Measurements from ENCODE around the gene C18orf54. TPM values are rescaled to one million over a fixed set of nuclear protein-coding genes. Genes with fewer than 3 reads are reported as not detected.

Gene C18orf54
- total RNA-seq, 4 donors from 2014 or later: 2.9 to 17.1 (median 3.9) TPM

- intact Hi-C loops (cut with DNase I; ENCODE audit: low total_unique reads): no loop called here
Observed at GRCh38 chr18:54387631-54388030, 29.9 kb downstream of the C18orf54 start.

GRCh38 chr18:54388203-54389142 lies 30.8 kb downstream of the C18orf54 start:
- TF ChIP-seq CTCF (IDR thresholded peaks at IDR 0.05) (no peak), POLR2A (IDR thresholded peaks at IDR 0.05) (no peak)
- intact Hi-C loops (cut with DNase I; ENCODE audit: low total_unique reads): no loop called here
- no peak overlapping the region for H3K4me3 ChIP-seq
- no peaks in the 10 kb centered on the region for H3K4me1 ChIP-seq
- no peaks in the 10 kb centered on the region for H3K9me3 ChIP-seq
- no peaks in the 10 kb centered on the region for H3K36me3 ChIP-seq
- peaks cover 0 to 3% of the 10 kb centered on the region in 2 donors for H3K27me3 ChIP-seq
- no peak overlapping the region for H3K27ac ChIP-seq
- no peak for DNase-seq

More at GRCh38 chr18:54387631-54388030, 29.9 kb downstream of the C18orf54 start:
- no peak for DNase-seq
- Histone ChIP-seq H3K27ac (no peak overlapping the region), H3K4me3 (no peak overlapping the region), H3K27me3 (peaks cover 0 to 3% of the 10 kb centered on the region in 2 donors), H3K9me3 (no peaks in the 10 kb centered on the region), H3K36me3 (no peaks in the 10 kb centered on the region), H3K4me1 (no peaks in the 10 kb centered on the region)
- no peak for TF ChIP-seq POLR2A (IDR thresholded peaks at IDR 0.05)
- TF ChIP-seq CTCF (IDR thresholded peaks at IDR 0.05): no peak

DNA sequence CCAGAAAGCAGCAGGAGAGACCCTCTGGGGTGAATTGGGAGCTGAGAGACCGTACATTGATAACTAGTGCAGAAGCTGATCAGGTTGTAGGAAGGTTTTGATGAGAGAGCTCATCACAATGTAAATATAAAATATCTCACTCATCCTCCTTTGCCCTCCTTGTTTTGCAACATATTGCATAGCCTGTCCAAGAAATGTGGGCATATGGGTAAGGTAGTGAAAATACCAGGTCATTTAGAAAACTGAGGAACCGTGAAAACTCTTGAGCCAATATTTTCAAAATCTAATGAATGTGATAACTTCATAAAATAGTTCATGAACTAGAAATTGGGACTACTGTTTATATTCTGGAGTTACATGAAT lies 31.4 kb downstream of the C18orf54 start:
- H3K27ac ChIP-seq: no peak overlapping the region
- intact Hi-C loops (cut with DNase I; ENCODE audit: low total_unique reads): no loop called here
- H3K9me3 ChIP-seq: no peaks in the 10 kb centered on the region
- peaks cover 0 to 3% of the 10 kb centered on the region in 2 donors for H3K27me3 ChIP-seq
- DNase-seq: no peak
- TF ChIP-seq CTCF (IDR thresholded peaks at IDR 0.05) (no peak), POLR2A (IDR thresholded peaks at IDR 0.05) (no peak)
- H3K4me3 ChIP-seq: no peak overlapping the region
- H3K36me3 ChIP-seq: no peaks in the 10 kb centered on the region
- no peaks in the 10 kb centered on the region for H3K4me1 ChIP-seq

GRCh38 chr18:54390838-54391237 lies 33.1 kb downstream of the C18orf54 start:
- Histone ChIP-seq H3K27me3 (peaks cover 0 to 3% of the 10 kb centered on the region in 2 donors), H3K4me3 (no peak overlapping the region), H3K27ac (no peak overlapping the region), H3K4me1 (no peaks in the 10 kb centered on the region), H3K36me3 (no peaks in the 10 kb centered on the region), H3K9me3 (no peaks in the 10 kb centered on the region)
- TF ChIP-seq CTCF (IDR thresholded peaks at IDR 0.05) (no peak), POLR2A (IDR thresholded peaks at IDR 0.05) (no peak)
- intact Hi-C loops (cut with DNase I; ENCODE audit: low total_unique reads): no loop called here
- no peak for DNase-seq

DNA sequence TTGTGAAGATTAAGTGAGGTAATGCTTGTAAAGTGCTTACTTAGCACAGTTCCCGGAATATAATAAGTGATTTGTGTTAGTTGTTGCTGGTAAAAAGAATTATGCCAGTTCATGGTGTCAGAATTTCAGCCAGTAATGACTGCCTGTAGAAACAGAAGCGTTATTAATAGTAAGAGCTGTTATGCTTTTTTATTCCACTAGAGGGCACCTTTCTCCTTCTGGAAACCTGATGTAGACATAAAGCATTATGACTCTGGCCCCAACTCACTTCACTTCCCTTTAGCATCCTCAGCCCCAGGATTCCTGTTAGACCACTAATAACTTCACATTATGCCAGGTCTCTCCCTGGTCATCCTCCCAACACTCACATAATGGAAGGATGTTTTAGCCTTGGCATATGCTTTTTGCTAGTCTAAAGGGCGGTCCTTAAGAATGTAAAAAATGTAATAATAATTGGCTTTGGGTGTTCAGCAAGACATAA lies 34.9 kb downstream of the C18orf54 start:
- no peak for DNase-seq
- Histone ChIP-seq H3K27me3 (peaks cover 0 to 3% of the 10 kb centered on the region in 2 donors), H3K36me3 (no peaks in the 10 kb centered on the region), H3K4me3 (no peak overlapping the region), H3K9me3 (no peaks in the 10 kb centered on the region), H3K27ac (no peak overlapping the region), H3K4me1 (no peaks in the 10 kb centered on the region)
- TF ChIP-seq POLR2A (IDR thresholded peaks at IDR 0.05) (no peak), CTCF (IDR thresholded peaks at IDR 0.05) (peak; percentile 46 to 54 (median 51))
- intact Hi-C loops (cut with DNase I; ENCODE audit: low total_unique reads): no loop called here

Measured in uterus (tissue), 4 donors.